Neural cell (in vitro differentiated cells): ENCODE data around the gene PGAP2. TPM values are rescaled to one million over a fixed set of nuclear protein-coding genes. Genes with fewer than 3 reads are reported as not detected.

ENCODE experiments used
- H2AFZ ChIP-seq: fragments of 200-600, 300-800 bp; sonication (generic), shearing (Covaris generic); 2 replicates; pipeline ENCODE4 v1.6.0; 2014; ENCODE audit warnings: low read depth, mild to moderate bottlenecking, antibody characterized with exemption, low read length, moderate library complexity
- H3F3A ChIP-seq: fragments of 200-600 bp; shearing (Covaris generic); 2 replicates; pipeline ENCODE4 v1.6.1; 2016; ENCODE audit warnings: mild to moderate bottlenecking, moderate library complexity, mixed read lengths, antibody characterized with exemption, low read length; ENCODE audit not compliant: insufficient read depth, poor library complexity, severe bottlenecking
- H3K27ac ChIP-seq: fragments of 200-600, 300-800 bp; sonication (generic), shearing (Covaris generic); 2 replicates; pipeline ENCODE4 v1.5.1; 2014; ENCODE audit warnings: mild to moderate bottlenecking, low read length, moderate library complexity
- H3K27me3 ChIP-seq: fragments of 300-800, 200-600 bp; sonication (generic), shearing (Covaris generic); 2 replicates; pipeline ENCODE4 v1.6.0; 2014; ENCODE audit warnings: mild to moderate bottlenecking, low read depth, low read length, moderate library complexity; ENCODE audit not compliant: insufficient read depth
- H3K36me3 ChIP-seq: fragments of 300-800, 200-600 bp; sonication (generic), shearing (Covaris generic); 2 replicates; pipeline ENCODE4 v1.5.1; 2014; ENCODE audit warnings: mild to moderate bottlenecking, antibody characterized with exemption, low read length, moderate library complexity; ENCODE audit not compliant: insufficient read depth
- H3K4me2 ChIP-seq: fragments of 300-800, 200-600 bp; sonication (generic), shearing (Covaris generic); 2 replicates; pipeline ENCODE4 v1.6.0; 2014; ENCODE audit warnings: mild to moderate bottlenecking, low read length
- H3K4me3 ChIP-seq: fragments of 300-800, 200-600 bp; sonication (generic), shearing (Covaris generic); 2 replicates; pipeline ENCODE4 v1.5.1; 2014; ENCODE audit warnings: mild to moderate bottlenecking, low read length, moderate library complexity
- H3K79me2 ChIP-seq: fragments of 200-600 bp; shearing (Covaris generic); replicated peaks from 2 replicates; pipeline ENCODE4 v1.6.0; 2014; ENCODE audit warnings: mild to moderate bottlenecking, low read length, moderate library complexity; ENCODE audit not compliant: insufficient read depth
- H3K9ac ChIP-seq: fragments of 300-800, 200-600 bp; sonication (generic), shearing (Covaris generic); 2 replicates; pipeline ENCODE4 v1.6.1; 2016; ENCODE audit warnings: mild to moderate bottlenecking, low read length, mixed read lengths
- H3K9me2 ChIP-seq: fragments of 200-600 bp; shearing (Covaris generic); 2 replicates; pipeline ENCODE4 v1.6.1; 2016; ENCODE audit warnings: mild to moderate bottlenecking, low read length, mixed read lengths; ENCODE audit not compliant: insufficient read depth
- H3K9me3 ChIP-seq: fragments of 200-600, 300-800 bp; sonication (generic), shearing (Covaris generic); 2 replicates; pipeline ENCODE4 v1.6.1; 2016; ENCODE audit warnings: mild to moderate bottlenecking, mixed run types, low read length, moderate library complexity, mixed read lengths
- H4K20me1 ChIP-seq: fragments of 200-600 bp; shearing (Covaris generic); 2 replicates; pipeline ENCODE4 v1.6.1; 2016; ENCODE audit warnings: mild to moderate bottlenecking, mixed run types; ENCODE audit not compliant: insufficient read depth
- EP300 ChIP-seq: fragments of 450-650 bp; conservative IDR thresholded peaks from 2 replicates; pipeline ENCODE4 v1.6.1; 2014; ENCODE audit warnings: antibody characterized with exemption, mild to moderate bottlenecking, moderate library complexity; ENCODE audit not compliant: poor library complexity, severe bottlenecking
- EZH2 ChIP-seq: fragments of 200-600, 300-800 bp; shearing (Covaris generic), sonication (generic); IDR thresholded peaks from 2 replicates; pipeline ENCODE4 v1.6.1; 2014; ENCODE audit warnings: antibody characterized with exemption, low read length, borderline replicate concordance, mild to moderate bottlenecking; ENCODE audit not compliant: insufficient read depth, poor library complexity, severe bottlenecking
- MXI1 ChIP-seq: fragments of 450-650 bp; conservative IDR thresholded peaks from 2 replicates; pipeline ENCODE4 v1.6.1; 2014; ENCODE audit warnings: antibody characterized with exemption, mild to moderate bottlenecking; ENCODE audit not compliant: poor library complexity, severe bottlenecking
- POLR2AphosphoS5 ChIP-seq: IDR thresholded peaks from 2 replicates; pipeline ENCODE4 v1.6.1; 2012
- RAD21 ChIP-seq: fragments of 450-650 bp; conservative IDR thresholded peaks from 2 replicates; pipeline ENCODE4 v1.6.1; 2014; ENCODE audit warnings: antibody characterized with exemption, mild to moderate bottlenecking, moderate library complexity
- SMC3 ChIP-seq: fragments of 450-650 bp; conservative IDR thresholded peaks from 2 replicates; pipeline ENCODE4 v1.6.1; 2014; ENCODE audit warnings: antibody characterized with exemption, mild to moderate bottlenecking, moderate library complexity; ENCODE audit not compliant: poor library complexity
- TAF1 ChIP-seq: IDR thresholded peaks from 2 replicates; pipeline ENCODE4 v1.6.1; 2012; ENCODE audit warnings: low read depth
- polyA plus RNA-seq: library from polyadenylated mRNA; depleted of rRNA; stranded (reverse); fragments of >200 nt; gene quantifications from 2 replicates; pipeline ENCODE4 v1.2.3, GENCODE V29; 2014
- TF ChIP-seq, protein P1 (sequence below): fragments of 450-650 bp; IDR thresholded peaks from 2 replicates; pipeline ENCODE4 v1.5.1; 2014; ENCODE audit warnings: antibody characterized with exemption, mild to moderate bottlenecking, moderate library complexity; ENCODE audit not compliant: poor library complexity, severe bottlenecking
- TF ChIP-seq, protein P2 (sequence below): IDR thresholded peaks from 2 replicates; pipeline ENCODE4 v1.6.1; 2012; ENCODE audit warnings: borderline replicate concordance

Gene PGAP2
- polyA plus RNA-seq, 1 donor from 2014 or later, result 30.1 TPM

DNA sequence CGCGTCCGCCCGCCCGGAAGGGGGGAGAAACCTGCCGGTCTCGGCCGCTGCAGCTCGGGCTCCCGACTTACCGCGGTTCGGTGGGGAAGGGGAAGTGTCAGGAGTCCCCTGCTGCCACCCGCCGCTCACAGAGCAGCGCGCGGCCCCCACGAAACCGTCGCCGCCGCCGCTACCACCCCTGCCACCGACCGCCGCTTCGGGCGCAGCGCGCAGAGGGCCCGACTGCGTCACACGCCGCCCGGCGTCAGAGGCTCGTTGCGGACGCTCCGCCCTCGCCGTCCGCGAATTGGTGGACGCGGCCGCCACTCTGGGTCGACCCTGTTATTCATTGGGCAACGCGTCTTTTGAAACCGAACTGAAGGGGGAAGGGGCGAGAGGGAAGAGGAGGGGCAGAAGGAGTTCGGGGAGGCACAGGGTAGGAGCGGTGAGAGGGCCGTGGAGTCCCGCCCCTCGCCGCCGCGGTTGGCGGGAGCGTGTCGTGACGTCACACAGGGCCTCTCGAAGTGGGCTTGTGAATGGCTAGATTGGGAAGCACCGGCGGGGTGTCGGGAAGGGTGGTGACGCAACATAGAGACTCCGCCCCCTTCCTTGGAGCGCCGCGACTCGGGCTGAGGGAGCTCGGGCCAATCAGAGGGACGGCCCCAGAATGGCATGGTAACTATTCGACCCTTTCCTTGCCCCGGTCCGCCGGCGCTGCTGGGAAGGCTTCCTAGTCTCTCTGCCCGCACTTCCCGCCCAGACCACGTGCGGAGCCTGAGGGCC lies 10.8 kb upstream of the PGAP2 start, which contains the start of gene NUP98:
Gene NUP98, minus strand, starts transcription at position 226 of the 762 bp plus-strand sequence. CDS start 15,437 bp downstream, outside the sequence.
- no peaks in the 10 kb centered on the region for H4K20me1 ChIP-seq
- peak within 1 kb of the TSS; percentile 97 for H3K9ac ChIP-seq
- no peaks in the 10 kb centered on the region for H3F3A ChIP-seq
- H3K27ac ChIP-seq, result peak within 1 kb of the TSS; percentile 94
- TF ChIP-seq EP300, result peak; percentile 76
- no peak for TF ChIP-seq EZH2
- TF ChIP-seq, protein P1, sequence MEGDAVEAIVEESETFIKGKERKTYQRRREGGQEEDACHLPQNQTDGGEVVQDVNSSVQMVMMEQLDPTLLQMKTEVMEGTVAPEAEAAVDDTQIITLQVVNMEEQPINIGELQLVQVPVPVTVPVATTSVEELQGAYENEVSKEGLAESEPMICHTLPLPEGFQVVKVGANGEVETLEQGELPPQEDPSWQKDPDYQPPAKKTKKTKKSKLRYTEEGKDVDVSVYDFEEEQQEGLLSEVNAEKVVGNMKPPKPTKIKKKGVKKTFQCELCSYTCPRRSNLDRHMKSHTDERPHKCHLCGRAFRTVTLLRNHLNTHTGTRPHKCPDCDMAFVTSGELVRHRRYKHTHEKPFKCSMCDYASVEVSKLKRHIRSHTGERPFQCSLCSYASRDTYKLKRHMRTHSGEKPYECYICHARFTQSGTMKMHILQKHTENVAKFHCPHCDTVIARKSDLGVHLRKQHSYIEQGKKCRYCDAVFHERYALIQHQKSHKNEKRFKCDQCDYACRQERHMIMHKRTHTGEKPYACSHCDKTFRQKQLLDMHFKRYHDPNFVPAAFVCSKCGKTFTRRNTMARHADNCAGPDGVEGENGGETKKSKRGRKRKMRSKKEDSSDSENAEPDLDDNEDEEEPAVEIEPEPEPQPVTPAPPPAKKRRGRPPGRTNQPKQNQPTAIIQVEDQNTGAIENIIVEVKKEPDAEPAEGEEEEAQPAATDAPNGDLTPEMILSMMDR, result peak; percentile 48
- peak; percentile 60 for TF ChIP-seq TAF1
- peak; percentile 53 for TF ChIP-seq RAD21
- peak; percentile 88 for TF ChIP-seq MXI1
- TF ChIP-seq POLR2AphosphoS5, result peak; percentile 99
- TF ChIP-seq SMC3, result peak; percentile 56
- TF ChIP-seq, protein P2, sequence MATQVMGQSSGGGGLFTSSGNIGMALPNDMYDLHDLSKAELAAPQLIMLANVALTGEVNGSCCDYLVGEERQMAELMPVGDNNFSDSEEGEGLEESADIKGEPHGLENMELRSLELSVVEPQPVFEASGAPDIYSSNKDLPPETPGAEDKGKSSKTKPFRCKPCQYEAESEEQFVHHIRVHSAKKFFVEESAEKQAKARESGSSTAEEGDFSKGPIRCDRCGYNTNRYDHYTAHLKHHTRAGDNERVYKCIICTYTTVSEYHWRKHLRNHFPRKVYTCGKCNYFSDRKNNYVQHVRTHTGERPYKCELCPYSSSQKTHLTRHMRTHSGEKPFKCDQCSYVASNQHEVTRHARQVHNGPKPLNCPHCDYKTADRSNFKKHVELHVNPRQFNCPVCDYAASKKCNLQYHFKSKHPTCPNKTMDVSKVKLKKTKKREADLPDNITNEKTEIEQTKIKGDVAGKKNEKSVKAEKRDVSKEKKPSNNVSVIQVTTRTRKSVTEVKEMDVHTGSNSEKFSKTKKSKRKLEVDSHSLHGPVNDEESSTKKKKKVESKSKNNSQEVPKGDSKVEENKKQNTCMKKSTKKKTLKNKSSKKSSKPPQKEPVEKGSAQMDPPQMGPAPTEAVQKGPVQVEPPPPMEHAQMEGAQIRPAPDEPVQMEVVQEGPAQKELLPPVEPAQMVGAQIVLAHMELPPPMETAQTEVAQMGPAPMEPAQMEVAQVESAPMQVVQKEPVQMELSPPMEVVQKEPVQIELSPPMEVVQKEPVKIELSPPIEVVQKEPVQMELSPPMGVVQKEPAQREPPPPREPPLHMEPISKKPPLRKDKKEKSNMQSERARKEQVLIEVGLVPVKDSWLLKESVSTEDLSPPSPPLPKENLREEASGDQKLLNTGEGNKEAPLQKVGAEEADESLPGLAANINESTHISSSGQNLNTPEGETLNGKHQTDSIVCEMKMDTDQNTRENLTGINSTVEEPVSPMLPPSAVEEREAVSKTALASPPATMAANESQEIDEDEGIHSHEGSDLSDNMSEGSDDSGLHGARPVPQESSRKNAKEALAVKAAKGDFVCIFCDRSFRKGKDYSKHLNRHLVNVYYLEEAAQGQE, result no peak
- H3K9me3 ChIP-seq, result no peaks in the 10 kb centered on the region
- peaks cover 37% of the 10 kb centered on the region for H3K79me2 ChIP-seq
- peak within 1 kb of the TSS; percentile 99 for H3K4me3 ChIP-seq
- peak within 1 kb of the TSS; percentile 100 for H2AFZ ChIP-seq
- no peaks in the 10 kb centered on the region for H3K27me3 ChIP-seq
- H3K9me2 ChIP-seq, result no peaks in the 10 kb centered on the region
- H3K4me2 ChIP-seq, result peak within 1 kb of the TSS; percentile 98
- H3K36me3 ChIP-seq, result no peaks in the 10 kb centered on the region

DNA sequence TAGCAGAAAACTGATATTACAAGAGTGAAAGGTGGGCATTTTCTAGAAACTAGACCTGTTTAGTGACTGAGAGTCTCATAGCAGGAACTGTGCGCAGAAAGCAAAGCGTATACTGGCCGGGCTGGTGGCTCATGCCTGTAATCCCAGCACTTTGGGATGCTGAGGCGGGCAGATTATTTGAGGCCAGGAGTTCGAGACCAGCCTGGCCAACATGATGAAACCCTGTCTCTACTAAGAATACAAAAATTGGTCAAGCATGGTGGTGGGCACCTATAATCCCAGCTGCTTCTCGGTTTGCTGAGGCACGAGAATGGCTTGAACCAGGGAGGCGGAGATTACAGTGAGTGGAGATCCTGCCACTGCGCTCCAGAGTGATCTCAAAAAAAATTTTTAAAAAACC lies 9.2 kb upstream of the PGAP2 start:
- H3K27me3 ChIP-seq, result no peaks in the 10 kb centered on the region
- no peak overlapping the region for H2AFZ ChIP-seq
- no peaks in the 10 kb centered on the region for H4K20me1 ChIP-seq
- H3F3A ChIP-seq, result no peaks in the 10 kb centered on the region
- no peaks in the 10 kb centered on the region for H3K36me3 ChIP-seq
- TF ChIP-seq, protein P1, result no peak
- TF ChIP-seq, protein P2, result no peak
- TF ChIP-seq EP300 (no peak), TAF1 (no peak)
- no peaks in the 10 kb centered on the region for H3K9me3 ChIP-seq
- no peak overlapping the region for H3K27ac ChIP-seq
- no peak overlapping the region for H3K9ac ChIP-seq
- peaks cover 29% of the 10 kb centered on the region for H3K79me2 ChIP-seq
- no peak overlapping the region for H3K4me3 ChIP-seq
- H3K9me2 ChIP-seq, result no peaks in the 10 kb centered on the region
- H3K4me2 ChIP-seq, result no peak overlapping the region
